SK-N-SH (cell line): ENCODE data around the gene GALNT12.

Experiments used
- CHD2 ChIP-seq: fragments of 150-350 bp; IDR thresholded peaks from 2 replicates; pipeline ENCODE4 v1.6.1; 2018; ENCODE audit warnings: low read length; ENCODE audit not compliant: partially characterized antibody
- FOXM1 ChIP-seq: IDR thresholded peaks from 2 replicates; pipeline ENCODE4 v1.4.0; 2012; ENCODE audit warnings: low read depth, mild to moderate bottlenecking
- GABPA ChIP-seq: IDR thresholded peaks from 2 replicates; pipeline ENCODE4 v1.4.0; 2012; ENCODE audit warnings: low read depth, mild to moderate bottlenecking
- JUND ChIP-seq: IDR thresholded peaks from 2 replicates; pipeline ENCODE4 v1.4.0; 2012
- NRF1 ChIP-seq: IDR thresholded peaks from 2 replicates; pipeline ENCODE4 v1.6.1; 2012; ENCODE audit warnings: low read depth, mild to moderate bottlenecking, low read length
- POLR2AphosphoS5 ChIP-seq: IDR thresholded peaks from 2 replicates; pipeline ENCODE4 v1.6.1; 2012; ENCODE audit warnings: low read depth, low read length
- RAD21 ChIP-seq: IDR thresholded peaks from 2 replicates; pipeline ENCODE4 v1.6.1; 2012; ENCODE audit warnings: mild to moderate bottlenecking, low read length
- TAF1 ChIP-seq: IDR thresholded peaks from 2 replicates; pipeline ENCODE4 v1.6.1; 2012; ENCODE audit warnings: low read depth, mild to moderate bottlenecking, low read length, moderate library complexity, borderline replicate concordance
- TF ChIP-seq, protein P1 (sequence below): IDR thresholded peaks from 2 replicates; pipeline ENCODE4 v1.4.0; 2012; ENCODE audit warnings: low read depth
- TF ChIP-seq, protein P2 (sequence below): fragments of 200-600 bp; sonication (generic); IDR thresholded peaks from 2 replicates; pipeline ENCODE4 v1.6.1; 2017; ENCODE audit warnings: antibody characterized with exemption, mild to moderate bottlenecking, moderate library complexity
- TF ChIP-seq, protein P3 (sequence below): IDR thresholded peaks from 2 replicates; pipeline ENCODE4; 2012
- TF ChIP-seq, protein P4 (sequence below): fragments of 150-350 bp; IDR thresholded peaks from 2 replicates; pipeline ENCODE4 v1.6.1; 2017; ENCODE audit warnings: antibody characterized with exemption, low read length, low read depth, borderline replicate concordance

DNA sequence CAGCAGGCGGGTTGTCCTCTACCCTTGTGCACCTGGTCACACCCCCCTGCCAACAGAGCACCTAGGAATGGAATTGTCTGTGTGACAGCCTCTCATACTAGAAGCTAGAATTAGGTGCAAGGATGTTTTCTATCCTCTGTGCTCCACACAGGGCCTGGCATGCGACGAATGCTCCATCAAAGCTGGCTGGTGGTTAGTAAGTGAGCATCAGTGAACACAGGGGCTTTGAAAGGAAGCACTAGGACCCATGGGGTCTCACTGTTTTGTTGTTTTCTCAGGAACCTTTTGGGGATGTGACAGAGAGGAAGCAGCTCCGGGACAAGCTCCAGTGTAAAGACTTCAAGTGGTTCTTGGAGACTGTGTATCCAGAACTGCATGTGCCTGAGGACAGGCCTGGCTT, 32.3 kb downstream of the GALNT12 start:
- TF ChIP-seq RAD21 (no peak), TAF1 (no peak), NRF1 (no peak), JUND (no peak), POLR2AphosphoS5 (no peak), FOXM1 (no peak), CHD2 (no peak), GABPA (no peak)
- TF ChIP-seq, protein P1, sequence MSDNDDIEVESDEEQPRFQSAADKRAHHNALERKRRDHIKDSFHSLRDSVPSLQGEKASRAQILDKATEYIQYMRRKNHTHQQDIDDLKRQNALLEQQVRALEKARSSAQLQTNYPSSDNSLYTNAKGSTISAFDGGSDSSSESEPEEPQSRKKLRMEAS, result no peak
- TF ChIP-seq, protein P2, sequence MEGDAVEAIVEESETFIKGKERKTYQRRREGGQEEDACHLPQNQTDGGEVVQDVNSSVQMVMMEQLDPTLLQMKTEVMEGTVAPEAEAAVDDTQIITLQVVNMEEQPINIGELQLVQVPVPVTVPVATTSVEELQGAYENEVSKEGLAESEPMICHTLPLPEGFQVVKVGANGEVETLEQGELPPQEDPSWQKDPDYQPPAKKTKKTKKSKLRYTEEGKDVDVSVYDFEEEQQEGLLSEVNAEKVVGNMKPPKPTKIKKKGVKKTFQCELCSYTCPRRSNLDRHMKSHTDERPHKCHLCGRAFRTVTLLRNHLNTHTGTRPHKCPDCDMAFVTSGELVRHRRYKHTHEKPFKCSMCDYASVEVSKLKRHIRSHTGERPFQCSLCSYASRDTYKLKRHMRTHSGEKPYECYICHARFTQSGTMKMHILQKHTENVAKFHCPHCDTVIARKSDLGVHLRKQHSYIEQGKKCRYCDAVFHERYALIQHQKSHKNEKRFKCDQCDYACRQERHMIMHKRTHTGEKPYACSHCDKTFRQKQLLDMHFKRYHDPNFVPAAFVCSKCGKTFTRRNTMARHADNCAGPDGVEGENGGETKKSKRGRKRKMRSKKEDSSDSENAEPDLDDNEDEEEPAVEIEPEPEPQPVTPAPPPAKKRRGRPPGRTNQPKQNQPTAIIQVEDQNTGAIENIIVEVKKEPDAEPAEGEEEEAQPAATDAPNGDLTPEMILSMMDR, result no peak
- TF ChIP-seq, protein P3, sequence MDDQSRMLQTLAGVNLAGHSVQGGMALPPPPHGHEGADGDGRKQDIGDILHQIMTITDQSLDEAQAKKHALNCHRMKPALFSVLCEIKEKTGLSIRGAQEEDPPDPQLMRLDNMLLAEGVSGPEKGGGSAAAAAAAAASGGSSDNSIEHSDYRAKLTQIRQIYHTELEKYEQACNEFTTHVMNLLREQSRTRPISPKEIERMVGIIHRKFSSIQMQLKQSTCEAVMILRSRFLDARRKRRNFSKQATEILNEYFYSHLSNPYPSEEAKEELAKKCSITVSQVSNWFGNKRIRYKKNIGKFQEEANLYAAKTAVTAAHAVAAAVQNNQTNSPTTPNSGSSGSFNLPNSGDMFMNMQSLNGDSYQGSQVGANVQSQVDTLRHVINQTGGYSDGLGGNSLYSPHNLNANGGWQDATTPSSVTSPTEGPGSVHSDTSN, result no peak
- TF ChIP-seq, protein P4, sequence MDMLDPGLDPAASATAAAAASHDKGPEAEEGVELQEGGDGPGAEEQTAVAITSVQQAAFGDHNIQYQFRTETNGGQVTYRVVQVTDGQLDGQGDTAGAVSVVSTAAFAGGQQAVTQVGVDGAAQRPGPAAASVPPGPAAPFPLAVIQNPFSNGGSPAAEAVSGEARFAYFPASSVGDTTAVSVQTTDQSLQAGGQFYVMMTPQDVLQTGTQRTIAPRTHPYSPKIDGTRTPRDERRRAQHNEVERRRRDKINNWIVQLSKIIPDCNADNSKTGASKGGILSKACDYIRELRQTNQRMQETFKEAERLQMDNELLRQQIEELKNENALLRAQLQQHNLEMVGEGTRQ, result no peak
